Measurements from ENCODE around the gene EEF1AKMT4. TPM values are rescaled to one million over a fixed set of nuclear protein-coding genes. Genes with fewer than 3 reads are reported as not detected.

EEF1AKMT4 gene
- total RNA-seq, 1 donor from 2014 or later = 2.7 TPM

GRCh38 chr3:184211718-184212117, 37.8 kb upstream of the EEF1AKMT4 start:
- Histone ChIP-seq H3K4me1 (no peaks in the 10 kb centered on the region), H3K36me3 (no peaks in the 10 kb centered on the region), H3K27me3 (no peaks in the 10 kb centered on the region), H3K4me3 (no peak overlapping the region), H3K27ac (no peak overlapping the region), H3K9me3 (no peaks in the 10 kb centered on the region)
- ATAC-seq = no peak
- intact Hi-C loops (cut with DNase I) = no loop called here
- DNase-seq = no peak
- TF ChIP-seq, protein P1, sequence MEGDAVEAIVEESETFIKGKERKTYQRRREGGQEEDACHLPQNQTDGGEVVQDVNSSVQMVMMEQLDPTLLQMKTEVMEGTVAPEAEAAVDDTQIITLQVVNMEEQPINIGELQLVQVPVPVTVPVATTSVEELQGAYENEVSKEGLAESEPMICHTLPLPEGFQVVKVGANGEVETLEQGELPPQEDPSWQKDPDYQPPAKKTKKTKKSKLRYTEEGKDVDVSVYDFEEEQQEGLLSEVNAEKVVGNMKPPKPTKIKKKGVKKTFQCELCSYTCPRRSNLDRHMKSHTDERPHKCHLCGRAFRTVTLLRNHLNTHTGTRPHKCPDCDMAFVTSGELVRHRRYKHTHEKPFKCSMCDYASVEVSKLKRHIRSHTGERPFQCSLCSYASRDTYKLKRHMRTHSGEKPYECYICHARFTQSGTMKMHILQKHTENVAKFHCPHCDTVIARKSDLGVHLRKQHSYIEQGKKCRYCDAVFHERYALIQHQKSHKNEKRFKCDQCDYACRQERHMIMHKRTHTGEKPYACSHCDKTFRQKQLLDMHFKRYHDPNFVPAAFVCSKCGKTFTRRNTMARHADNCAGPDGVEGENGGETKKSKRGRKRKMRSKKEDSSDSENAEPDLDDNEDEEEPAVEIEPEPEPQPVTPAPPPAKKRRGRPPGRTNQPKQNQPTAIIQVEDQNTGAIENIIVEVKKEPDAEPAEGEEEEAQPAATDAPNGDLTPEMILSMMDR (IDR thresholded peaks at IDR 0.05) = no peak

GRCh38 chr3:184218814-184219213, 30.7 kb upstream of the EEF1AKMT4 start:
- intact Hi-C loops (cut with DNase I) = no loop called here
- H3K27ac ChIP-seq = no peak overlapping the region
- H3K4me3 ChIP-seq = no peak overlapping the region
- DNase-seq (no peak), ATAC-seq (no peak)
- TF ChIP-seq, protein P1 (IDR thresholded peaks at IDR 0.05) = no peak
- no peaks in the 10 kb centered on the region for H3K27me3 ChIP-seq
- no peaks in the 10 kb centered on the region for H3K36me3 ChIP-seq
- no peaks in the 10 kb centered on the region for H3K9me3 ChIP-seq
- H3K4me1 ChIP-seq = no peaks in the 10 kb centered on the region

DNA sequence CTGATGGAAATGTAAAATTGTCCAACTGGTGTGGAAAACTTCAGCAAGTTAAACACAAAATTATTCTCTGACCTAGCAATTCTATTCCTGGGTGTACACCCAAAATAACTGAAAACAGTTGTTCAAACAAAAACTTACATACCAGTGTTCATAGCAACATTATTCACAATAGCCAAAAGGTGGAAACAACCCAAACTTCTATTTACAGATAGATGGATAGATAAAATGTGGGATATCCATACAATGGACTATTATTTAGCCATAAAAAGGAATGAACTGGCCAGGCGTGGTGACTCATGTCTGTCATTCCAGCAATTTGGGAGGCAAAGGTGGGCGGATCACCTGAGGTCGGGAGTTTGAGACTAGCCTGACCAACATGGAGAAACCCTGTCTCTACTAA, 27.0 kb upstream of the EEF1AKMT4 start:
- Histone ChIP-seq H3K27ac (no peak overlapping the region), H3K27me3 (no peaks in the 10 kb centered on the region), H3K36me3 (no peaks in the 10 kb centered on the region), H3K4me1 (no peaks in the 10 kb centered on the region), H3K9me3 (no peaks in the 10 kb centered on the region), H3K4me3 (no peak overlapping the region)
- DNase-seq = no peak
- ATAC-seq = no peak
- TF ChIP-seq, protein P1 (IDR thresholded peaks at IDR 0.05) = no peak
- intact Hi-C loops (cut with DNase I) = no loop called here

- Histone ChIP-seq H3K4me1 (no peaks in the 10 kb centered on the region), H3K4me3 (no peak overlapping the region), H3K36me3 (no peaks in the 10 kb centered on the region), H3K27me3 (no peaks in the 10 kb centered on the region), H3K9me3 (no peaks in the 10 kb centered on the region), H3K27ac (no peak overlapping the region)
- DNase-seq (no peak), ATAC-seq (no peak)
- TF ChIP-seq, protein P1 (IDR thresholded peaks at IDR 0.05) = no peak
- intact Hi-C loops (cut with DNase I) = no loop called here
These were observed 25.5 kb upstream of the EEF1AKMT4 start for GRCh38 chr3:184223946-184224345.

- intact Hi-C loops (cut with DNase I) = no loop called here
- ATAC-seq = peak; percentile 67
- DNase-seq = no peak
- Histone ChIP-seq H3K27me3 (peaks cover 32% of the 10 kb centered on the region), H3K4me3 (no peak overlapping the region), H3K27ac (no peak overlapping the region), H3K4me1 (peaks cover 9% of the 10 kb centered on the region), H3K36me3 (no peaks in the 10 kb centered on the region), H3K9me3 (no peaks in the 10 kb centered on the region)
- TF ChIP-seq, protein P1 (IDR thresholded peaks at IDR 0.05) = peak; percentile 87
These were observed 22.0 kb upstream of the EEF1AKMT4 start for GRCh38 chr3:184227481-184227935.

Measured in upper lobe of right lung (tissue), 1 donor.